Gastroesophageal sphincter (tissue), 3 donors: Measurements from ENCODE around the gene MYH11.

Source experiments
- CTCF ChIP-seq, 4 experiments: fragments of 200-600 bp in 2 of 4; fragments of 450-650 bp in 2 of 4; sonication (generic) in 1 of 4; IDR thresholded peaks; one replicate each; pipeline ENCODE4 v1.5.1; 2017 to 2019; ENCODE audit warnings: antibody characterized with exemption in 4 of 4, mild to moderate bottlenecking in 2 of 4, moderate library complexity in 2 of 4
- POLR2A ChIP-seq, 2 donors: fragments of 450-650 bp; IDR thresholded peaks; one replicate each; pipeline ENCODE4 v1.6.1; 2017; ENCODE audit warnings: antibody characterized with exemption in 2 of 2, mild to moderate bottlenecking in 2 of 2, moderate library complexity in 1 of 2
- POLR2AphosphoS5 ChIP-seq: sonication (generic); formaldehyde crosslinking; IDR thresholded peaks from one replicate; pipeline ENCODE4 v1.6.1; 2017; ENCODE audit warnings: antibody characterized with exemption

GRCh38 chr16:15716694-15717447 lies 140.0 kb downstream of the MYH11 start:
- TF ChIP-seq CTCF (IDR thresholded peaks at IDR 0.05) (no peak), POLR2A (IDR thresholded peaks at IDR 0.05) (no peak), POLR2AphosphoS5 (no peak)
